Medulla oblongata (tissue), 1 donor: ENCODE measurements around the gene MLIP.
"Not testable (repeated sequence)": the region's sequence is repeated elsewhere in the genome, so short reads cannot be mapped to it uniquely, and the experiment has no call there.

Experiments
- DNase-seq: peaks from one replicate; pipeline ENCODE4 v3.0.0-alpha.2; 2015; ENCODE audit errors: extremely low spot score

MLIP gene

DNA sequence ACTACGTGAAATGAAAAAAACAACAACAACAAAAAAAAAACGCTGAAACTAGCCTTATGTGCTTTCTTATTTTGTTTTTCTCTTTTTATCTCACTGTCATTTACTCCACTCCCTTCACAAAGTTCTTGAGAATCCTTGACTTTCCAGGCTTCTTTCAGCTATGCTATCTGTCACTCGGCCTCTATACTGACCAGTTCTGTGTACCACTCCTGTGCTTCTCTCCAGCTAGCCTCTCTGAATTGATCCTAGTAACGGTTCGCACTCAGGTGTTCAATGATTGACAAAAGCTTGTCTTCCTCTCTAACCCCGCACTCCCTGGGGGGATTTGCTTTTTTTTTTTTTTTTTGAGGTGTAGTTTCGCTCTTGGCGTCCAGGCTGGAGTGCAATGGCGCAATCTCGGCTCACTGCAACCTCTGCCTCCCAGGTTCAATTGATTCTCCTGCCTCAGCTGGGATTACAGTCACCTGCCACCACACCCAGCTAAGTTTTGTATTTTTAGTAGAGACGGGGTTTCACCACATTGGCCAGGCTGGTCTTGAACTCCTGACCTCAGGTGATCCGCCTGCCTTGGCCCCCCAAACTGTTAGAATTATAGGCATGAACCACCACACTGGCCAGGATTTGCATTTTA lies 31.8 kb downstream of the MLIP start:
- no peak for DNase-seq

DNA sequence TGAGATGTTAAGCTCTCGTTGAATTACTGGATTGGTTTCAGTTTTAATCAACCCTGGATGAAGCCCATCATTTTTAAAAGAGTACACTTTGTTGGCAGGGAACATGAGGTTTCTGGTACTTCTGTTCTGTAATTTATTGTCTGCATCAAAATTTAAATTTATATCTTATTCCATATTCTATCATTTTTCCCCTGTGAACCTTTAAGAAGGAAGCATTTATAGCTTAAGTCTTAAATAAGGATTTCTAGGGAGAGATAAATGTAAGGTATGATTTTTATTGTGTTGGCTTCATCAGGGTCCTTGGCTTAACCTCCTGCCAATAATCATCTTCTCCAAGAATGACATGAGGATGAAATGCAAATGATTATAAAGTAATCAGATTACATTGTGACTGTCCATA lies 40.6 kb downstream of the MLIP start:
- DNase-seq = no peak

DNA sequence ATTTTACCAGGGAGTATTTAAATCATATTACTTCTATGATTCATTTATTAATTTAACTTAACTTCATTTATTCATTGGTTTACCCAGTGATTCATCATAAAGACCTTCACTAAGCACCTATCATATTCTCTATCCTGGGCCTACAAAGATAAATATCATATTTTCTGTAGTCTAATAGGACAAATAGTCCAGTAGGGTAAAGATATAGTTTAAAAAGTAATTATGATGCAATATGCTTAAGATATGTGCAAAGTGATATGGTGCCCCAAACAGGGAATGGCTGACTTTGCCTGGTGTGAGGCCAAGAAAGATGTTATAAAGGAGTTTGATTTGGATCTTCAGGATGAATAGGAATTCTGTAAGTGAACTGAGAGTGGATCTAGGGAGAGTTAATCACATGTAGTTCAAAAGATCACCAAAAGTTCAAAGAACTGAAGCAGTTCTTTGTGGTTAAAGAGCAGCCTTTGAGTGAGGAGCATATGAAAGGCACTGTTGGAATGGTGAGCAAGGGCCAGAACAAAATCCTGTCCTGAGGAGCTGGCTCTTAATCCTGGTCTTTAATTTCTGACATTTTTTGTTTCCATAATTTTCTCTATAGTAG lies 45.5 kb downstream of the MLIP start:
- no peak for DNase-seq

DNA sequence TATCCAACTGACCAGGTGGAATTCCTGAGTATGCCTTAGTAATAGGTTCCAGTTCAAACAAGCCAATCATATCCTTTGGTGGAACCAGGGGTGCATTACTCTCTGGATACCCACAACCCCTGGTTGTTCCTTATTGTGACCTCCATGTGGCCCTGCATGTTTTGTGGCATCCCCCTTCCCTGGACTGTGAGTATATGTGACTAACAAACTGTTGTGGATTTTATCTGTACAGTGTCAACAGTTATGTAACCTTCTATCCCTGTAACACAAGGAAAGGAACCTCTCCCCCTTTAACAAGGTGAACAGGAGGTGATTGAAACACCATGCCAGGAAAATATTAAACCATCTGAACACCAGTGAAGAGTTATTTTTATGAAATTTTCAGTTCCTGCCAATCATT lies 46.2 kb downstream of the MLIP start:
- no peak for DNase-seq

DNA sequence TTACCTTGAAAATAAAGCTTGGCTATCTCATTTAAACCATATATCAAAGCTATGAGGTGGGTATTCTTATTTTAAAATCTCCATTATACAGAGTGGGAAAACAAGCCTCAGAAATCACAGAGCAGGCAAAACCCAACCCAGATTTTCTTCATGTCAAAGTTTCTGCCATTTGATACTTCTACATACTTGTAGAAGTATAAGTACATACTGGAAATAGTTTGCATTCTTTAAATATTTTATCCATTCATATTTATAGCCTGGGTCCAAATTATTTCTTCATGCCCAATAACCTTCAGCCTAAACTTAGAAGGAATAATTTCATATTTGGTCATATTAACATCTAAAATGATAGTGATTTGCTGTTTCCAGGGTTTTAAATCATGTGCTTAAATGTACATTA lies 61.8 kb downstream of the MLIP start:
- DNase-seq = no peak

DNA sequence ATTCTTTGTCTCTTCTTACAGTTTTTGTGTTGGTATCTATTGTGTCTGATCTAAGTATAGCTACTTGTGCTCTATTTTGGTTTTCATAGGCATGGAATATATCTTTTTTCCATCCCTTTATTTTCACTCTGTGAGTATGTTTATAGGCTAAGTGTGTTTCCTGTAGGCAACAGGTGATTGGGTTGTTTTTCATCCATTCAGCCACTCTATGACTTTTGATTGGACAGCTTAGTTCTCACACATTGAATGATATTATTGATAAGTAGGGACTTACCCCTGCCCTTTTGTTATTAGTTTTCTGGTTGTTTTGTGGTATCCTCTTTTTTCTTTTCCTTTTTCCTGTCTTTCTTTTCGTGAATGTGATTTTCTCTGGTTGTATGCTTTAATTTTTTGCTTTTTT lies 67.9 kb downstream of the MLIP start:
- no peak for DNase-seq

DNA sequence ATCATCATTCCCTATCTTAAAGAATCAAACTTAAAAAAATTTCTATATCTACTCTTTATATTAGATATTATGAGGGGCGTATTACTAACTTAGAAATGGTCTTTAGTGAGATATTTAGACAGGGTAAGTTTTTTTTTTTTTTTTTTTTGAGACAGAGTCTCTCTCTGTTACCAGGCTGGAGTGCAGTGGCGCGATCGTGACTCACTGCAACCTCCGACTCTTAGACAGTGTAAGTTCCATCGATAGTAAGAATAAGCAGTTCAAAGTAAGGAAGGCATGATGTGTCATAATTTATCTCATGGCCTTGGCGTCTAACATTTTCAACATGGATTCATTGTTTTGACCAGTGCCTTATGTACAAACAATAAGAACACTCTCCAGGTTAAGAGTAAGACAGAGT lies 72.4 kb downstream of the MLIP start:
- DNase-seq = no peak

DNA sequence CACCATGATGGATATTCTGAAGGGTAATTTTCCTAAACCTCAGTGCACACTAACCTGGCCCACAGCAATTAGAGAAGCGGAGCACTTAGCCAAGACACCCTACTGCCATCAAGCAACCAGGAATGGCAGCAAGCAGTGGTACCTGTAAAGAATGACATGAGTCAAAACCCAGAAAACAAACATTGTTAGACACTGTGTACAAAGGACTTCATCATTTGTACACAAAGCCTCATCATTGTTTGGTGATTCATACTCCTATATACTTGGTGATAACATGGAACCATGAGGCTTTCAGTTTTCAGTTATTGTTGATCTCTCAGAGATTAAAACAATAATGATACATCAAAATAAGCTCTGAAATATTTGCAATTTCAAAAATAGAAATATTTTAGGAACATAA lies 74.6 kb downstream of the MLIP start:
- no peak for DNase-seq

DNA sequence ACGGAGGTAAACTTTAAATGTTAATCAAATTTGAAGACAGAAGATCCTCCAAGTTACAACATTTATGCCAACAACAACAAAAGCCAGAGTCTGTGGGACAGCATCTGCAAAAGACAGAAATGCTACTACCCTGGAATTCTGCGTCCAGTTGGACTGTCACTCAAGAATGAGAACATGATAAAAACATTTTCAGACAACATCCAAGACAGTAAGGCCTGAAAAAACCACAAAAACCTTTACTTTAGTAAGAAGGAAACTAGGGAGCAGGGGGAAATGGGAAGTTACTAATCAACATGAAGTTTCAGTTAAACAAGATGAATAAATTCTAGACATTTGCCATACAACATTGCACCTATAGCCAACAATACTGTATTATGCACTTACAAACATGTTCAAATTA lies 77.6 kb downstream of the MLIP start:
- DNase-seq = no peak

DNA sequence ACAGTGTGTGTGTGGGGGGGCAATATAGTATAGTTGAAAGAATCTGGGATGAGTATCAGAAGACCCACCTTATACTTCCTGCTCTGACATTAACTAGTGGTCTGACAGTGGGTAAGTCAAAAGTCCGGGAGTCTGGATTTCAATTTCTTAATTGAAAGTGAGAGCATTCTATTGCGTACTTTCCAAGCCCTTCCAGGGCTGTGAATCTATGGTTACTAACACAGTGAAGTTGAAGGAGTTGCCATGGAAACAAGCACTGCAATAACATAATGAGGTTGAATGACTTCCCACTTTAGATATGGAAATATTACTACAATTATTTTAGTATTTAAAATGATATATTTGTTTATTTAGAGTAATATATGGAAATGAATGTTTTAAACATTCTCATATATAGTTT lies 80.2 kb downstream of the MLIP start:
- DNase-seq = no peak

DNA sequence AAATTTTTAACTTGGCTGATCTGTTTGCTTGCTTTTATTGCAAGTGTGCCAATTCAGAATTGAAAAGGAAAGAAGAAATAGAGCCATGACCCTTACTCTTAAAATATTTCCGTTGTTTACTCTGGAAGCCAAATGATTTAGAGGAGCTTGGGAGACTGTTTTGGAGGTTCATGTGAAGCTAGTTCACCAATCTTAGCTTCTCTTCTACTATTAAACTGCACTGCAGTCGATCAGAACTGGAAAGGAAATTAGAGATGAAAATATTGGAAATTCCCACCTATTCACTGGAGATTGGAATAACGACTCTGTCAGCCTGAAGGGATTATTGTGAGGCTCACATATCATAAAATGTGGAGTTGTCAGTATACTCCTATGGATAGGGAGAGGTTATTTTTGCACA lies 81.8 kb downstream of the MLIP start:
- no peak for DNase-seq

DNA sequence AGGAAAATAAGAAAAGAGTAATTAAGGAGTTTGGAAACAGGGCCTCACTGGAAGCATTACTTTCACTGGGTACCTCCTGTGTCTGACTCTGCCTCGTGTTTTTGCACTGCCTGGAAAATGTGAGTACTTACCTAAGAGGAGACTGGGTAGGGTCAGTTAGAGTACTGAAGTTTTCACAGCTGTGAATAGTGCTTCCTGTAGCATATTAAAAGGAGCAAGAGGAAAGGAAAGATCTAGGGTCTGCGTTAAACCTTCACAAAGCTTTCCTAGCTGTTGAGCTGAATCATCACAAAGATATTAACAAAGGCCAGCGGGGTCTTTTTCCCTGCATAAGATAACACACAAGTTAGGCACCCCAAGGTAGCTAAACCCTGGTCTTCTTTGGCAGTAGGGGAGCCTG lies 82.3 kb downstream of the MLIP start:
- no peak for DNase-seq

DNA sequence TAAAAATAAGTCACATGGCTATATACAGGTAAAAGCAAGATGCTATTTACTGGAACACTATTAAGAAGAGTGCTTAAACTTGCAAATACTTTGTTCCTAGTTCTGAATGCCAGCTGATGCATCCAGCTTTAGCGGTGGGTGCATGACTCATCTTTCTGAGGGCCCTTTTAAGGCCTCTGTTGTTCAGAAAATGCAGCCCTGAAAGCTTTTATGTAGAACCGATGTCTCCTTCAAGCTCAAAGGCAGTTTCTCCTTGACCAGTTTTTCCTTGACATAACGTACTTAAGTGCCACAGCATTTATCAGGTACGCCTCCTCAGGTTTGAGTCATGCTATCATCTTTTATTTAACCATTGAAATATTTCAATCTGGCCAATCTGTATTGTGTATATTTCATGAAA lies 82.8 kb downstream of the MLIP start:
- no peak for DNase-seq

DNA sequence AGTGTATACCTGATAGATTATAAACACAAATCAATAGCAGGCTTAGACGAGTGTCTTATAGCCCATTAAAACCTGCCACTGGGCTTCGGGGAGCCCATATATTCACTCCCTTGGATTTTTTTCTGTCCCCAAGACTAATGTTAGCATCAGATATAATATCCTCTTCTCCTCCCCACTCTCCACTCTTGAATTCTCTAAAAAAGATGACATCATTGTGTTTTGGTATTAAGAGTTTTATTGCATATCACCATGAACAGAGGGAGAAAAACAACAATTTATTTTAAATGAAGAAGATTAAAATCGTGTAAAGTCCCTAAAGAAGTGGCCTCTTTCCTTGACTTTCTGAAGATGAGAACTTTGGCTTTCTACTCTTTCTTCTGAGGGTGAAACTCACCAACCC lies 84.4 kb downstream of the MLIP start:
- DNase-seq = no peak

DNA sequence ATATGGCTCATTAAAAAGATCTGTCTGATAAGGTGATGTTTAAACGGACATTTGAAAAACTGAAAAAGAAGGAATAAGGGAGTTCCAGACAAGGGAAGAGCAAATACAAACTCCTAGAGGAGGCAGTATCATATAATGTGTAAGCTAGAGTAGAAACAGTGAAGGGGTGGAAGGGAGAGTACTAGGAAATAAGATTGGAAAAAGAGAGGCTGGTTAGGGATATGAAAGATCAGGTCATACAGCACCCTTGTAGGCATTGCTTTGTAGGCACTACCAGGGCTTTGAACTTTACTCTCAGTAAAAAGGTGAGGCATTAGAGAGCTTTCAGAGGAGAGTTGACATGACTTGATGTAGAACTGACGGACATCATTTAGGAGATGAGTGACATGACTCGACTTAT lies 85.7 kb downstream of the MLIP start:
- no peak for DNase-seq

DNA sequence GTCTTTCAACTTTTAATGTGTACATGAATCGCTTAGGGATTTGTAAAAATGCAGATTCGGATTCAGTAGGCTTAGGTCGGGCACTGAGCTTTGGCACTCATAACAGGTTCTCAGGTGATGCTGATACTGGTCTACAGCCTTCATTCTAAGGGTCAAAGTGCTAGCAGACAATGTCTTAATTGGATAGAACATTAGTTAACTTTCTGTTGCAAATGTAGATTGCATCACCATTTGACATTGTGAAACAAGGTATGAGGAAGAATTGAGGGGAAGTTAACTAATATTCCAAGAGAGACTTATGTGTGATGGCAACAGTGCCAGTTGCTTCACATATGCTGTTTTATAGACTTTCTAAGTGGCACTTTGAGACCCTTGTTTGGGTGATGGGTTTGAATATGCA lies 86.9 kb downstream of the MLIP start:
- DNase-seq = no peak

DNA sequence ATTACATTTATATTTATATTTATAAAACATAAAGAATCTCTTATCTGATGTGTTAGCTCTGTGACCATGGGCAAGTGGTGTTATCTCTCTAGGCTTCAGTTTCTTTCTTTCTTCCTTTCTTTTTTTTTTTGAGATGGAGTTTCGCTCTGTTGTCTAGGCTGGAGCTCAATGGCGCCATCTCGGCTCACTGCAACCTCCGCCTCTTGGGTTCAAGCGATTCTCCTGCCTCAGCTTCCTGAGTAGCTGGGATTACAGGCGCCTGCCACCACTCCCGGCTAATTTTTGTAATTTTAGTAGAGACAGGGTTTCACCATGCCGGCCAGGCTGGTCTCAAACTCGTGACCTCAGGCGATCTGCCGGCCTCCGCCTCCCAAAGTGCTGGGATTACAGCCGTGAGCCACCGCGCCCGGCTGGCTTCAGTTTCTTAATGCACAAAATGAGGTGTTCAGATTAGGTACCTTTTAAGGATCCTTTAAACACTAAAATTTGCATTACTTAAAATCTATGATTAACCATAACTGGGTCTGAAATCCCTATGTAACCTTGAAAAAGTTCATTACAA lies 92.3 kb downstream of the MLIP start:
- not testable (repeated sequence) for DNase-seq

DNA sequence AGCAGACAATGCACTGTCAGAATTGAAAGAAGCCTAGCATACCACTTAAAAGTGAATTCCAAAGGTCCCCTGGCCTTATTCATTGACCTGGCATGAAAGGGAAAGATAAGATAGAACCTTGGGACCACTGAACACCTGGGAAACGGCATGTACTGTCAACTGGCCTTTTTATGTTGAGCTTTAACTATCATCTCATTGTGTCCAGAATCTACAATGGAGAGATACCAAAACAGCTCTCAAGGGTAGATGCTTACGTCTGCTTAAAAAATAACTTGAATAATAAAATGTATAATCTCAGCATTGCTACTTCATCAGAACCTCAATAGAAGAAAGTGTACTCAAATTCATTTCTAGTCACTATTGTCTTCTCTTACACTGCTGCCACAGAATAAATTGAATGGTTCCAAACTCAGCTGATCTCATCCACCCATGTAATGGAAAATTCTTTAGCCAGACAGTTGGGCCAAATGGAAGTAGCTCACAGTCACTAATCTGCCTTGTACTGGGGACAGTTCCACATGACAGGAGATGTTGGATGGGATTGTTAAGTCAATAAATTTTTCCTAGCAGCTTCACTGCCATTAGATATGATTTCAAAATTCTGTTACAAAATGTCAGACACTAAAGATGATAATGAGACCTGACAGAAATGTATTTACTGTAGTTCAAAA lies 93.8 kb downstream of the MLIP start:
- peak; percentile 5 for DNase-seq

DNA sequence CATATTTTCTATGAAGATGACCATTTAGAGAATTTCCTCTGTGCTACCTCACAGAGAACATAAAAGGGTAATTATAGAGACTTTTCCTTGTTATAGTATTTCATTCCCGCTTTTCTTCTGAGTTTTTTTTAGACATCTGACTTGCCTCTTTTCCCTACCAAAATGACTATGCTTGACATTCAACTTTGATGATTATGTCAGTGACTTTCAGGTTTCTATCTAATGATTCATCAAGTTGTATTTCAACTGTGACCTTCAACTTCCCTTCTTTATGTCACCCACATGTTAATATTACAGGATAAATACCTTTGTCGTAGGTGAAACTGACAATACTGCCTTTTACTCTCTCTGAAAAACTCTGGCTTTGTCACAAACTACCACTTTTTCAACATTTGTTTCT lies 95.3 kb downstream of the MLIP start:
- no peak for DNase-seq

DNA sequence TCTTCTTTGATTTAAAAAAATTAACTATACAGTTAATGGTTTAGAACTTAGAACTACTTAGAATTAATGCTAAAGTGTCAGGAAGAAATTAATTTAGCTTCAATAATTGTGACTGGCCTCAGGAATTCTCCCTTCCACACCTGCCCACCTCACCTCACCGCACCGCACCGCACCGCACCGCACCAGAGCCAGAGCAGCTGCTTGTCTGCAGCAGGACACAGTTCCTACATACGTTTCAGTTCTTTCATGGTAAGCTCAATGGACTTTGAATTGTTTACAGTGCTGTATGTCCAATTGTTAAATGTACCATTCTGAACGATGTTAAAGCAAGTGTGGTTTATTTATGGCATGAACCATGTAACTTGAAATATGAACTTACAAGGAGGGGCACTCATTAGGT lies 98.7 kb downstream of the MLIP start:
- not testable (repeated sequence) for DNase-seq

DNA sequence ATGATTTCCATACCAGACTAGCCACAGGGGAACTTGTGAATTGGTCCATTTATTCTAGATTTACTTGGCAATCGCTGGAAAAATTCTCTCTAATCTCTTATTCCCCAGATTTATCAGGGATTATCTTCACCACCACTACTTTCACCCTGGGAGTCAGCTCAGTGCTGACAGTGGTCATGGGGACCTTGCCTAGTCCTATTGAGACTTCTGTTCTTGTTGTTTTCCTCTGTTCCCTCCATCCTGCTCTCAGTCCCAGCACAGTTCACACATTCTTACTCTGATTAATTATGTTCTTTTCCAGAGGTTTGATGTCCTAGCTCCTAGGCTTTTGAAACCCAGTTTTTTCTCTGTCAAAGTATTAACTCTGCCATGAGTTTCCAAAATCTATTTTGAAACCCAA lies 103.0 kb downstream of the MLIP start:
- DNase-seq = no peak

DNA sequence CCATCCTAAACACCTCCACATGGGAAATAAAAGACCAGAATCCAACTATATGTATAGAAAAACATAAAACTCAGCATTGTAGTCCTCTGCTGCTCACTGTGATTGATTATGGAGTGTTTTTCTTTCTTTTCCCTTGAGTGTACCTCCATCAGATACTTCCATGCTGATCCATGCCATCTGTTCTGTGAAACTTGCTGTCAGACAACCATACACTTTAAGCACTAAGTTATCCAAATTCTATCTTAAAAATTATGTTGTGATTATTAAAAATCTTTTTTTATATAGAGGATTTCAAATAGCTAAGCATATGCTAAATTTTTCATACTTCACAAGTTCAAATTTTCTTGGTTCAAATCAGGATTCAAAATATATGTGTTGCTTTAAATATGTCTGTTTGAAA lies 105.1 kb downstream of the MLIP start:
- no peak for DNase-seq

DNA sequence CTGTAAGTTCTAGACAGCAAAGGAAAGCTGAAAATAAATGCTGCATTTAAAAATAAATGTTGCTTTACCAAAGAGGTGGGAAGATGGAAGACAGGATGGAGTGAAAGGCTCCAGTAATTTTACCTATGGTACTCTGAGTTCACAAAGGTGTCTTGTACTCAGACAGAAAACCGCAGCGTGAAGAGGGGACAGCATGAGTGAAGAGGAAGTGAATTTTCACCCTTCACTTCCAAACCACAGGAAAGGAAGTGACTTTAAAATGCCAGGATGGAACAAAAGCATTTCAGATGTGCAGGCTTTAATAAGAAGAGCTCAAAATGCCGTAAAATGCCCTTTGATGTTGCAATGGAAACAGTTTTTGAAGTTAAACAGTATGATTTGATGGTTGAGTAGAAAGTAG lies 105.8 kb downstream of the MLIP start:
- DNase-seq = no peak
